ENCODE results near the gene KRTAP5-10.
"Not testable (repeated sequence)": the region's sequence is repeated elsewhere in the genome, so short reads cannot be mapped to it uniquely, and the experiment has no call there.

Gene KRTAP5-10

GRCh38 chr11:71574418-71574817, 9.1 kb downstream of the KRTAP5-10 start:
- no peak for DNase-seq

GRCh38 chr11:71575723-71576424, 10.5 kb downstream of the KRTAP5-10 start:
- DNase-seq, result no peak

- not testable (repeated sequence) for DNase-seq
These were observed 11.5 kb downstream of the KRTAP5-10 start for GRCh38 chr11:71576688-71577465.

DNA sequence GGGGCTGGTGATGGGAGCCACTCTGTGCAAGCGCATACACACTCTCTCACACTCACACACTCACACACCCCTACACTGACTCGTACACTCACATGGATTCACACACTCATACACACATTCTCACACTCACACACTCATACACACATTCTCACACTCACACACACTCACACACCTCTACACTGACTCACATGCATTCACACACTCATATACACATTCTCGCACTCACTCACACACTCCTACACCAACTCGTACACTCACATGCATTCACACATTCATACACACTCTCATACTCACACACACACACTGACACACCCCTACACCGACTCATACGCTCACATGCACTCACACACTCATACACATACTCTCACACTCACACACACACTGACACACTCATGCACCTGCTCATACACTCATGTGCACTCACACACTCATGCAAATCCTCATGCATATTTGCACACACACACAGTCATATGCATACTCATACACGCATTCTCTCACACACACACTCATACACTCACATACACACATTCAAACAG, 12.2 kb downstream of the KRTAP5-10 start:
- no peak for DNase-seq

- not testable (repeated sequence) for DNase-seq
These were observed 14.2 kb downstream of the KRTAP5-10 start for GRCh38 chr11:71579513-71579912.

DNA sequence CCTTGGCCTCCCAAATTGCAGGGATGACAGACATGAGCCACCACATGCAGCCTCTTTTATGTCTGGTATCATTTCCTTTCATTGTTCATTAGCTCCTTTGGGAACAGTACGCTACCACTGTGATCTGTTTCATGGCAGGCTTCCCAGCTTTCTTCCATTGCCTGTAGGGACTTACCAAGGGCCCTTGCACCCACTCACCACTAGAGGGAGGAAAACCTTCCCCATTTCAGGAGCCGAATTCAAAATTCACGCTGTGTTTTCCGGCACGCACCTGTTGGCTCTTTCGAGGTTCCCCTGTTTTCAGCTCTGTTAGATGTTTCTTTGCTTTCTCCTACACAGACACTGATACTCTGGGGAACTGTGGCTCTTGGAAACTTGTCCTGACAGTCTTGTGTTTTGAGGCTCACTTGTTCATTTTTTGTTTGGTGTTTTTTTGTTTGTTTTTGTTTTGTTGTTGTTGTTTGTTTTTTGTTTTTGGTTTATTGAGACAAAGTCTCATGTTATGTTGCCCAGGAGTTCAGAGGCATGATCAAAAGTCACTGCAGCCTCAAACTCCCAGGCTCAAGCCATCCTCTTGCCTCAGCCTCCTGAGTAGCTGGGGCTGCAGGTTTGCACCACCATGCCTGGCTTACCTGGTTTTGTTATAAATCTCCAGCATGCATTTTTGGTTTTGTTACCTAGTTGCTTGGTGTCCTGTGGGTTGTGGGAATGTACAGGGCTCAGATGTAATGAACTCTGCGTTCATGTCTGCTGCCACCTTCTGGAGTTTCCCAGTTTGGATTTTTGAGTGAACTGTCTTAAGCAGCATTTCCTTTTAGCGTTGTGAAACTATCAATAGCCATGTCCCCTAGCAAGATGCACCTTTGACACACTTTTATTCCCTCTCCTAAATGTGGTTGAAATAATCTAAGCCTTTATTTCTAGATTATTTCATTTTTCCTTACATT, 15.0 kb downstream of the KRTAP5-10 start:
- peak; percentile 5 for DNase-seq

DNA sequence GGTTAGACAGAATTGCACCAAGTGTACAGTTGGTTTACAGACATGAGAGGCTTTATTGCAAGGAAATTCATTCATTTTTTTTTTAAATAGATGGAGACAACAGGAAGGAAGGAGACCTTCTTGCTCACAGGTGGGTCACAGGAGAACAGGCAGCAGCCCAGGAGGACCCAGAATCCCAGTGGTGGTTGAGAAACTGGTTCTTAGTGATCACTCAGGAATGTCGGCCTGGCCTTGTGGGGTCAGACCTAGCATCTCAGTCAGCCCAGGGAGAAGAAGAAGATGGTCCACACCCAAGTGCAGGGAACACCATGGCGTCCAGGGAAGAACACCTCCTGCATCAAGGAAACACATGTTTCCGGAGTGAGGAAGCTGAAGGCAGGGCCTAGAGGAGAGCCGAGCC, 16.5 kb downstream of the KRTAP5-10 start:
- no peak for DNase-seq

DNA sequence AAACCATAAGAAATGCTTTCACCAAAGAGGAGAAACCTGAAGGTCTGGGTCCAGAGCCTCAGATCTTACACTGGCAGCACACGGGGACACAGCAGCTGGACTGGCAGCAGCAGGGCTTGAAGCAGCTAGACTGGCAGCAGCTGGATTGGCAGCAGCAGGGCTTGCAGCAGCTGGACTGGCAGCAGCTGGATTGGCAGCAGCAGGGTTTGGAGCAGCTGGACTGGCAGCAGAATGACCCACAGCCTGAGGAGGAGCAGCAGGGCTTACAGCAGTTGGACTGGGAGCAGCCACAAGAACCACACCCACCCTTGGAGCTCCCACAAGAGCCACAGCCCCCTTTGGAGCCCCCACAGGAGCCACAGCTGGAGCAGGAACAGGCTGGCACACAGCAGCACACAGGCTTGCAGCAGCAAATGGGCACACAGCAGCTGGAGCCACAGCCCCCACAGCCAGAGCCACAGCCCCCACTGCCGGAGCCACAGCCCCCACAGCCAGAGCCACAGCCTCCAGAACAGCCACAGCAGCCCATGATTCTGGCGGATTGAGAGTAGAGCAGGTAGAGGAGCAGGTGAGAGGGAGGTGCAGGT, 17.0 kb downstream of the KRTAP5-10 start, which contains the start of gene KRTAP5-11:
TSS of gene KRTAP5-11 (minus strand) at position 567 of the 587 bp plus-strand sequence. CDS start at position 529, 38 bp downstream.
- no peak for DNase-seq

- DNase-seq, result not testable (repeated sequence)
These were observed 17.6 kb downstream of the KRTAP5-10 start for GRCh38 chr11:71582969-71583368.

DNA sequence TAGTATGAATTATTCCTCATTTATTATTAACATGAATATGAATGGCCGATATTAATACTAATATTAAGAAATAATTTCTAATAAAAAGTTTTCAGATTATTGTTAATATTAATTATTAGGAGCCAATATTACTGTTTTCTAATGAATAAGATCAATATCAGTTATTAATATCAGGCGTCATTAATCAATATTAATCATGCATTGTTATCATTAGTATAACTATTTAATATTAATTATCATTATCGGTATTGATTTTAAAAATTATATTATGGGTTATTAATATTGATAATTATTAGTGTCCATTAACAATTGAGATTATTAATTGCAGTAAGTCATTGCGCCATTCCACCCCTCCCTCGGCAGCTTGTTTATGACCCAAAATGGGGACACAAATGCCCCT, 20.3 kb downstream of the KRTAP5-10 start:
- DNase-seq, result not testable (repeated sequence)

DNA sequence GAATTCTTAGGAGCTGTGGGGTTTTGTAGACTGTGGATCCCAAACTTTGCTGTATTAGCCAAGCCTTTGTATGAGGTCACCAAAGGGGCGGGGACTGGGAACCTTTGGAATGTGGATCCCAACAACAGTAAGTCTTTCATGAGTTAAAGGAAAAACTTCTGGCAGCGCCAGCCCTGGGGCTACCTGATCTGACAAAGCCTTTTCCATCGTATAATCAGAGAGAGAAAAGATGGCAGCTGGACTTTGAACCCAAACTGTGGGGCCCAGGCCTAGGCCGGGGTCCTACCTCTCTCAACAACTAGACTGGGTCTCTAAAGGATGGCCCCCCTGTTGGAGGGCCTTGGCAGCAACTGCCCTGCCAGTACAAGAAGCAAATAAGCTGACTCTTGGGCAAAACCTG, 23.0 kb downstream of the KRTAP5-10 start:
- not testable (repeated sequence) for DNase-seq

GRCh38 chr11:71588822-71589545, 23.6 kb downstream of the KRTAP5-10 start:
- DNase-seq, result not testable (repeated sequence)

DNA sequence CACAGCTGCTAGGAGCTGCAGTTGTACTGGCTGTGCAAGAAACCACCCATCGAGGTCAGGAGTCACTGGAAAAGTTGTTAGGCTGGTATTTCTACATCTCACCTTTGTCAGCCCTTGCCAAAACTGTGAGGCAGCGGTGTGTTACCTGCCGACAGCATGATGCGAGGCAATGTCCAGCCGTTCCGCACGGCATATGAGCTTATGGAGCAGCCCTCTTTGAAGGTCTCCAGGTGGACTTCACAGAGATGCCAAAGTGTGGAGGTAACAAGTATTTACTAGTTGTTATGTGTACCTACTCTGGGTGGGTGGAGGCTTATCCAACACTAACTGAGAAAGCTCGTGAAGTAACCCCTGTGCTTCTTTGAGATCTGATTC, 24.2 kb downstream of the KRTAP5-10 start:
- DNase-seq, result not testable (repeated sequence)

- DNase-seq, result not testable (repeated sequence)
These were observed 37.9 kb downstream of the KRTAP5-10 start for GRCh38 chr11:71603221-71603620.

DNA sequence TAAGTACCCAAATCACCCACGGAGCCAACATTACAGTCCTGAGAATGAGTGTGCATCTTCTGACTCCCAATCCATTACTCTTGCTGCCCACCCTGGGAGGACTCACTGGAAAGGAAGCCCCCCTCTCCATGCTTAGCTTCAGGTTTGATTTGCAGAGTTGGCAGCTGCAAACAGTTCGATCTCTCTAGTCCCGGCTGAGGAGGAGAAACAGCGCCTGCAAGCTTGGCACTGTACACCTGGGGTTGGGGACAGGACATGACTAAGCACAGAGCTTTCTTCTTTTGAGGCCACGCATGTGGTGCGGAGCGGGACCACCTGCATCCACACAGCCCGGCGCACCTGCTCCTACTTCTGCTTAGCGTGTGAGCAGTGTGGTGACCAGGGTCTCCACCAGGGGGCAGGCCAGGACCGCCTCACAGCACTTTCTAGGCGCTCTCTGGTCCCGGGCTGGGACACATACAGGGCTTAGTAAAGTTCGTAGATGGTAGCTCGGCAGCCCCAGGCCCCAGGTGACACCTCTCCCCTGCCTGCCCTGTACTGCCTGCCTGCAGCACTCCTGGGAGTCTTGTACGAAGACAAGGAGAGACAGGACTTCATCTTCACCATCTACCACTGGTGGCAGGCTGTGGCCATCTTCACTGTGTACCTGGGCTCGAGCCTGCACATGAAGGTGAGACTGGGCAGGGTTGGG, 39.6 kb downstream of the KRTAP5-10 start:
- DNase-seq, result not testable (repeated sequence)

DNA sequence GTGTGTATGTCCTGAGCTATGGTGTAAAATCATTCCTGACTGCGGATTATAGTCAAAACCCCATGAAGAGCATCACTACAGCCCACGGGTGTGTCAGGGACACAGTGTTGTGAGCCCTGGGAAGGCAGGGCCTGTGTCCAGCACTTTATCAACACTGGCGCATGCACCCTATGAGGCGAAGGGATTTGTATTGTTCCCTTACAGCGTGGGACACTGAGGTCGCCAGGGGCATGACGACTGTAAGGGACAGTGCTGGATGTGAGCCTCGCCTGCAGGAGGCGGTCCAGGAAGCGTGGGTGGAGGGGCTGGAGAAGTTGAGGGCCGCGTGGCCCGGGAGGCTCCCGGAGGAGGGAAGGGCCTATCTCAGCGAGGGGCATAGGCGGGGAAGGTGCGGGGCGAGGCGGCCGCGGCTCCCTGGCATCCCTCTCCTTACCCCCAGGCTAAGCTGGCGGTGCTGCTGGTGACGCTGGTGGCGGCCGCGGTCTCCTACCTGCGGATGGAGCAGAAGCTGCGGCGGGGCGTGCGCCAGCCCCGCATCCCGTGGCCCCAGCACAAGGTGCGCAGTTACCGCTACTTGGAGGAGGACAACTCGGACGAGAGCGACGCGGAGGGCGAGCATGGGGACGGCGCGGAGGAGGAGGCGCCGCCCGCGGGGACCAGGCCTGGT, 41.6 kb downstream of the KRTAP5-10 start:
- not testable (repeated sequence) for DNase-seq

- DNase-seq, result not testable (repeated sequence)
These were observed 42.3 kb downstream of the KRTAP5-10 start for GRCh38 chr11:71607520-71608216.

DNA sequence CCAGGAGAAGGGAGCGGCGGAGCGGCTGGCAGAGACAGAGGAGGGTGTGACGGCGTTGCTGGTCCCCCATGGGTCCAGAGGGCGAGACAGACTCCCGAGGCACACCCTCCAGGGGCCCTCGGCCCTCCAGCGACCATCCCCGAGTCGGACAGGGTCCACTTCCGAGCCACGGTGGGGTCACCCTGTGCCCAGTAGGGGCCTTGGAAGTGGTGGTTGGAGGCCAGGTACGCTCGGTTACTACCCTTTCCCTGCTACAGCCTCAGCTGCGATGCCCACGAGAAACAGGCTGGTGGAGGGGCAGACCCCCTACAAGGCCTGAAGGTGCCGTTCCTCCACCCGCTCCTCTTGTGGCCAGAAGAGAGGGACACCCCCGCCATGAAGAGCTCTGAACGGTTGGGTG, 42.9 kb downstream of the KRTAP5-10 start:
- not testable (repeated sequence) for DNase-seq

DNA sequence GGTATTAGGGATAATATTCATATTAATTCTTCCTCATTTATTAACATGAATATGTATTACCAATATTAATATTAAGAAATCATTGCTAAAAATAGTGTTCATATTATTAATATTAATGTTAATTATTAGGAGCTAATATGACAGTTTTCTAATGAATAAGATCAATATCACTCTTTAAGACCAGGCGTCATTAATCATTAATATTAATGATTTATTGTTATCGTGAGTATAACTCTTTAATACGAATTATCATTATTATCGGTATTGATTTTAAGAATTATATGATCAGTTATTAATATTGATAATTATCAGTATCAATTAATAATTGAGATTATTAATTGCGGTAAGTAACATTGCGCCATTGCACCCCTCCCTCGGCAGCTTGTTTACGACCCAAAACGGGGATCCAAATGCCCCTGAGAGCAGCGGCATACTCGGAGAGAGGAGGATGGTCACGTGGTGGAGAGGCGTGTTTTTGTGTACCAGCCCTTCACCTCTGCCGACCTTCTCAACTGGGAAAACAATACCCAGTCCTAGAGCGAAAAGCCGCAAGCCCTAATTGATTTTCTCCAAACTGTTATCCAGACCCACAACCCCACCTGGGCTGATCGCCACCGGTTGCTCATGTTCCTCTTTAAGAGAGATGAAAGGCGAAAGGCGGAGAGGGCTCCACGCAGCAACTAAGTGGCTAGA, 46.0 kb downstream of the KRTAP5-10 start:
- DNase-seq, result not testable (repeated sequence)
